Activated CD4-positive, alpha-beta T cell treated with anti-CD3 and anti-CD28 coated beads, Interleukin-10, Interleukin-2, amounts not matched to agents 100 ng/mL and 50 ng/mL, durations not matched to agents 16 hours and 8 hours (primary cell): ENCODE measurements around the gene APOL1.
"Not testable (repeated sequence)": the region's sequence is repeated elsewhere in the genome, so short reads cannot be mapped to it uniquely, and the experiment has no call there.

Experiments
- DNase-seq: peaks from one replicate; pipeline ENCODE4 v3.0.0-alpha.2; 2020

The APOL1 gene

DNA sequence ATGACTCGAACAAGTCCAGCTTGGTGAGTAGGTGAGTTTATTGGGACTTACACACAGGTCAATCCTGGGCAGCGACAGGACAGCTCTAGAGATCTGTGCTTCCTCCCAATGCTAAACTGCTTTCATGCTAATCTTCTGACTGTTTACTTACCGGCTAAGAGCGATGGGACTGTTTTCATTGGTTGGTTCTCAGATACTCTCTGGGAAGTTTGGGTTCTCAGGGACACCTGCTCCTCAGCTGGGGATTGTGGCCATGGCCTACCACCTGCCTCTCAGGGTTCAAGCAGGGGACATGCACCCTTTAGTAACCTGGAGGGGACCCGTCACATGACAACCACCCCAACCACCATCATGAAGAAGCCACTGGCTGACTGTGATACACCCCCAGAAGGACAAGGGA lies 26.7 kb upstream of the APOL1 start:
- no peak for DNase-seq

DNA sequence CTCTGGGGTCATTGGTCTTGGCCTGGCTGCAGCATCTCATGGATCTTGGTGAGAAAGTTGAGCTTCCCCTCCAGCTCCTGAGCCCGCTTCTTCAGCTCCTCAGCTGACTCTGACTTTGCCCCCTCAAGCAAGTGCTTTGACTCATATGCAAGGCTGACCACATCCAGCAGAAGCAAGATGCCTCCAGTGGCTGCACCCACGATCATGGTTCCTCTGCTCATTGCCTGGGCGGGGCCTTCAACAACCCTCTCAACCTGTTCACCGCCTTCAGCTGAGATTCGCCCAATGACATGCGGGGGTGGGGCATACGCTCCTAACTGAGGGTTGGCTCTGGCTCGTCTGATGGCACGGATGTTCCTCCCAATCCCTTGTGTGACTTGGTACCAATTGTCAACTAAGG lies 25.5 kb upstream of the APOL1 start:
- DNase-seq, result peak; percentile 12

DNA sequence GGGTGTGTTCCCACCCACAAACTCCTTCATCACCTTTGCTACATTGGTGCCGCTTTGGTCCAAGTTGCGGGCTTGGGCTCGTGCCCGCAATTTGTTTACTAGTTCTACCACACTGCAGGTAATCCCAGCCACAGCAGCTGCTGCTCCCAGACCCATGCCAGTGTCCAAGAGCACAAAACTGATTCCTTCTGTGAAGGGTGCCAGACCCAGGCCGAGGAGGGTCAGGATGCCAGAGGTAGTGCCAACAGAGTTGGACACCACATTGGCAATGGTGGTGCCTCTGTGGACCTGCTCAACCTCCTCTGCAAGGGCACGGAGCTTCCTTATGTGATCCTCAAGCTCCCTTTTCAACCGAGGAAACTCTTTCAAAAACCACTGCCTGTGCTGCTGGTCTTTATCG lies 25.1 kb upstream of the APOL1 start:
- no peak for DNase-seq

DNA sequence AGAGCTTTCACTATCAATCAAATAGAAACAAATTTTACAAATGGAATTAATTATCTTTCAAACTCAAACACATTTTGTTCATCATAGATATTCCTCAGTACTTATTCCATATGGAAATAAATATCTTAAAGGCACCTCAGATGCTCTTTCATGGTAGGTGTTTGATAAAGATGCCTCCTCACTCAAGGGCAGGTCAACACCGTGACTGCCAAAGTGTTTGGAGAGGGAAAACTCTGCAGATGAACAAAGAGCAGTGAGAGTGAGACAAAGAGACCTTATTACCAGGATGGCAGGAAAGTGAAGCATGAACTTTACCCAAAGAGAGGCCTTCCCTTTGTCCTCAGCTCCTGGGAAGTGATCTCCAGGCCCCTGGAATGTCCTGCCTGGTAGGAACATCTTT lies 24.6 kb upstream of the APOL1 start:
- not testable (repeated sequence) for DNase-seq

DNA sequence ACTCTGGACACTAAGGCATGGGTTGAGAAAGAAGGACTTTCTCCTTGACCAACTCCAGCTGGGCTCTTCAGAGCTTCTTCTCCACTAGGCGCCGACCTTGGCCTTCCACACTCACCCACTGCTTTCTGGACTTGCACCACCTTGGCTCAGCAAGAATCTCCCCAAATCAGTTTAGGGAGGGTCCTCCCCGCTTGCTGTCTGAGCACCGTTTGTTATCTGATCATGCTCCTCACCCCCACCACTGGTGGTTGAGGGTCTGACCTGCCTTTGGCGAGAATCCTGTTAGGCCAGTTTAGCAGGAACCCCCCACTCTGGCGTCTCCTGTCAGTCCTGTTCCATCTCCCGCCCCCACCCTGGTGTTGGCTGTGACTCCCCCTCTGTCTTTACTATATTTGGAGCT lies 24.0 kb upstream of the APOL1 start:
- no peak for DNase-seq

DNA sequence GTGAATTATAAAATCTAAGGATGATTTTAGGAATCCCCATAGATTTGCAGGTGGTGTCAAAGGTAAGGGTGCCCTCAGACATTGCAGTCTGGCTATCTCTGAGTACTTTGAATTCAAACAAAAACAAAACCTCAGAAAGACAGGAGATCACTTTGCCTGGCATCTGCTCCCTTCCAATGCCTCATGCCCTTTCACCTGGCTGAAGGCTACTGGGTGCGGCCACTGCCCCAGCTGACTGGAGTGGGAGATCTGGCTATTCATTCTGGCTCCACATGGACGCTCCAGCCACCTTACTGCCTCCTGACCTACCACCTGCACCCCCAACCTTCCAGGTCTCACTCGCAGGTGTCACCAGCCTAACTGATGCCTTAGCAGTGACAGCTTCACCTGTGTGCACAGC lies 23.3 kb upstream of the APOL1 start:
- not testable (repeated sequence) for DNase-seq

DNA sequence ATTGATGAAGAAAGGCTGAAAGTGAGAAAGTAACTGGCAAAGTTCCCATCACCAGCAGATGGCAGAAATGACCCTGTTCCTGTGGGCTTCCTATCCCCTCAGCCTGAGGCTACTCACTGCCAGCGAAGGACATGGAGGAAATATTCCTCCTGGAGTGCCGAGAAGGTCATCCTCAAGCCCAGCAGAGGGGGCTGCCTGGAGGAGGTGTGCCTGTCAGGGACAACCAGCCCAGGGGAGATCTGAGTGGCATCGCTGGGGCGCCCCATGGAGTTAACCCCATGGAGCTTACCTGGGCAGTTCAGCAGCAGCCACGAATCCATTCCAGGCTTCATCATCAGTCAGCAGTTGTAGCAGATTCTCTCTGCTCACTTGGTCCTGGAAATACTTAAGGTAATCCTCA lies 21.9 kb upstream of the APOL1 start:
- DNase-seq, result not testable (repeated sequence)

DNA sequence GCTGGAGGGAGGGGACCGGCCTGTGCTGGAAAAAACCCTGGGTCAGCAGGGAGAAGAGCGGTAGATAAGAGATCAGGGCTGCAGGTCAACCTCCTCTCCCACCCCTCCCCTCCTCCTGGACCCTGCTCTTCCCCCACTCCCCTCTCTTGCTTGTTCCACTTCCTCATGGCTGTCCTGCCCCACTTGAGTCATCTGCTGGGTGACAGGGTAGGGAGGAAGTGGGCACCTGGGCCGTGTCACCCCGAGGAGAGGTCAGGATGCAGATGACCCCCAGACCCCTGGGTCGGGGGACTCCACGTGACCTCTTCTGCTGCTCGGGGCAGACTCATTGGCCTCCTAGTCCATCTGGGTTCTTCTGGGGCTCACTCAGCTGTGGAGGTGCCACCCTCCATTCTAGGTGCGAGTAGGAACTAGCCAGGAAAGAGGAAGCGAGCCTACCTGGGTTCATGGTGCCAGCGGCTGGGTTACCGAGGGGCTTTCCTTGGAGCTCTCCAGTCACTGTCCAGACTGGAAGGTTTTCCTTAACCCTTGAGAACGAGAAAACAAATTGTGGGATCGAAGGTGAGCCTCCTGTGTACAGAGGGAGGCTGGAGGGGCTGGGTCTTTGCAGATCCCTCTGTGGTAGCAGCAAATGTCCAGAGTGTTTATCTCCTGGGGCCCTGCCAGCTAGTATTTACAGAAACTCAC lies 20.1 kb upstream of the APOL1 start:
- no peak for DNase-seq

DNA sequence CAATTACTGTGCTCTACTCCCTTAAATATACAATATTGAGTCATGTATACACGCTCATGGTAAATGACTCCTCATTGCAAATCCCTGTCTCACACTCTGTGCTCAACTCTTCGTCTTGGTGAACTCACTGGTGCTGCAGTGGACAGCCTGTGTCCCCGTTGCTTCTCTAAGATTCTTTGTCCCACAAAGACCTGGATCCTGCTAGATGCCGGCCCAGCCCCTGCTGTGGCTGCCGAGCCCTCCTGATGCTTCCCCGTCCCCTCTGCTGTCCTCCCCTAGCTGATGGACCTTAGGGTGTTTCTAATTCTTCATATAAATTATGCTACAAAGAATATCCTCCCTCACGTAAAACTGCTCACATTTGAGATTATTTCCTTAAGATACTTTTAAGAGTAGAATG lies 19.1 kb upstream of the APOL1 start:
- no peak for DNase-seq

DNA sequence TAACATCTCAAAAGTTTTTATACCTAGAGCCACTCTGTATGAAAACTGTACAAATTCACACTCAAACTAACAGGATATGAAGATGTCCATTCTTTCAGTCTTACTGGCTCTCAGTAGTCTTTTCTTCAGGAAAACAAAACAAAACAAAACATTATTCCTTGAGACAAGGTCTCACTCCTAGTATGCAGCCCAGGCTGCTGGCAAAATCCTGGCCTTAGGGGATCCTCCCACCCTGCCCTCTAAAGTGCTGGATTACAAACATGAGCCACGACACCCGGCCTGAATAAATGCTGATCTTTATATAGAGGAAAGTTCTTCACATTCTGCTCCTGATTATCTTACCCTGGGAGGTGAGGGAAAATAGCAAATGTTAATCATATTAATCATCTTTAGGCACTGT lies 18.7 kb upstream of the APOL1 start:
- no peak for DNase-seq

DNA sequence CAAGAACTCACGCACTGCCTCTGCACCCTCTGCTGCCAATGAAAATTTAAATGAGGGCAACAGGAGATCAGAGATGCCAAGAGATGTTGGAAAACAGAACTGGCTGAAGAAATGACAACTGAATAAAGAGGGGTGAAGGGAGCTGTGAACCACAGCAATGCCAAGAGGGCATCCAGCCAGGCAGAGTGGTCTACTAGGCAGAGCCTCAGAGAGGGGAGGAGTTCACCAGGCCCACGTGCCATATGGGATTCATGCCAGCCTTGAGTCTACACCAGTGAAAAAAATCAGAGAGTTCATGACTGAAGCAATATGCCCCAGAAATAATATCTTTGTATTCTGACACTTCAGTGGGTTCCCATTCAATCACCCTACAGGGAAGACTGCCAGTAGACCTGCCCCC lies 18.0 kb upstream of the APOL1 start:
- no peak for DNase-seq

DNA sequence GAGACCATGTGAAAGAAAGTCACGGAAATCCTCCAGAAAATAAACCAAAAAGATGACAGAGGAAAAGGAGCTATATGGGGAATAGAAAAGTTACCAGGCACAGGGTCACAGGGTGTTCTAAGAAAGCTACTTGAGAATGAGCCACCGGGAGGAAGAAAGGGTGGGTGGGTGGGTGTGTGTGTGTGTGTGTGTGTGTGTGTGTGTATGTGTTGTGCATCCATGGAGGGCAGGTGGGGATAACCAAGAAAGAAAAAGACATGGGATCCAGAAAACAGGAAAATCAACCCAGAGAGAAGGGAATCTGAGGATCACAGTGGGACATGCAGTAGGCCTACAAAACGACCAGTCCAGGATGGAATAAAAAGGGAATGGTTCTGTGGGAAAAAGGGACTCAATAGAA lies 17.3 kb upstream of the APOL1 start:
- DNase-seq, result no peak

DNA sequence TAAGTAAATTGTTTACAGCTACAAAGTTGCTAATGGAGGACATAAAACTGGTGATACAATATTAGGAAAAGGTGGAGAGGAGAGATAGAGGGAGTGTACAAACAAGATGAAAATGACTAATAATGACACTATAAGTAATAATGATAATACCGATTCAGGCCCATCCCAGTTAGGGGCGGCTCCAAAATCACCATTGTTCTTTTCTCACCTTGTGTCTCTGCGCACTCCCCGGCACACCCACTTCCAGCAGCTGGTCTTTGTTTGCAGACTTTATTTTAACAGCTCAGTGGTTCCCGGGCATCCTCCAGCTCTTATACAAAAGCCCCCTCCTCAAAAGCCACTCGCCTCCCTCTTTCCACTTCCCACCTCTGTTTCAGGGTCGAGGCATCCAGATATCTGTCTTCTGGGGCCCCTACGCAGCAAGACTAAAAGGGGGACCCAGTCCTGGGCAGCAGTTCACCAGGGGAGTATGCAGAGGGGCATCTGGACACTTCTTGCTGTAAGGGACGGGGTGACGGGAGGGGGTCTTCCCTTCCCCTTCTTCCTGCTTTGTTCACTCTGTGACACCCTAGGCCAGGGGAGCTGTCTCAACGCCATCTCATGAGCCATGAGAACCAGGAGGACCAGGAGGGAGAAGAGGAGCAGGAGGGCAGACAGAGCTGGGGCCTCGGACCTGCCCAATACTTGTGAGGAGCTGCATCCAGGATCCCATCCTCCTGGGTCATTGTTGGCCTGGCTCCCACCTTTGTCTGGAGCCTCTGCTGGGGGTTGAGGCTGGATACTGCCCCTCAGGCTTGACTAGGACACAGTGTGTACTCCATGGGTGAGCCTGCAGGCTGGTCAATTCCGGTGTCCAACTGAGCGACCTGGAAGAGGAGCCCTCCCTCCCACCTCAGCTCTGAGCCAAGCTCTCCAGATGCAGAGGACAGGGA lies 16.3 kb upstream of the APOL1 start:
- no peak for DNase-seq

DNA sequence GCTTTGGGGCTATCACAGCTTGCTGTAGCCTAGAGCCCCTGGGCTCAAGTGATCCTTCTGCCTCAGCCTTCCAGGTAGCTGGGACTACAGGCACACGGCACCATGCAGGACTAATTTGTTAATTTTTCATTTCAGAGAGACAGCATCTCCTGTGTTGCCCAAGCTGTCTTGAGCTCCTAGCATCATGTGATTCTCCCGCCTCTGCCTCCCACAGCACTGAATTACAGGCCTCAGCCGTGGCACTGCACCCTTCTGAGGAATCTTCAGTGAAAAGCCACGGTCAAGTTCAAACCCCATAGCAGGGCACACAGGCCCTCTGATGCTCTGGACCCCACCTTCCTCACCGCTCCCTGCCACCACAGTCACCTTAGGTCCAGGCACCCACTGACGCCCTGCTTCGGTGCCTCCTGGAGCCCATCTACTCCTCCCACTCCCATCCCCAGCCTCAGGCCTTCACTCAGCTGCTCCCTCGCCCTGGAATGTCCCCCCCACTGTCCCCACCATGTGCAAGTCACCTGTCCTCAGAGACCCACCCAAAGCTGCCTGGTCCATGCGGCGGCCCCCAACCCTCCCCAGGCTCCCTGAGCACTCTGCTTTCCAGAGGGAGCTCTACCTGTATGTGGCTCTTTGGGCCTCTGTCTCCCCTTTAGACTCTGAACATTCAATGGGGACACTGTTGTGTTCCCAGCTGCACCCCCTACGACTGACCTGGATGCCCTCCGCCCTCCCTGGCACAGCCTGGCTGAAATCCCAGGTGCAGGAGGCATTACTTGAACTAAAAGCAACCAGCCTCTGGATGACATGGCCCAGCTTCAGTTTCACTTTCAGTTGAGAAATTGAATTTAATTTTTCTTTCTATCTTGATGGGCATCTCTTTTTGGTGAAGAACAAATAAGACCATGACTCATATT lies 15.2 kb upstream of the APOL1 start:
- DNase-seq, result peak; percentile 58

DNA sequence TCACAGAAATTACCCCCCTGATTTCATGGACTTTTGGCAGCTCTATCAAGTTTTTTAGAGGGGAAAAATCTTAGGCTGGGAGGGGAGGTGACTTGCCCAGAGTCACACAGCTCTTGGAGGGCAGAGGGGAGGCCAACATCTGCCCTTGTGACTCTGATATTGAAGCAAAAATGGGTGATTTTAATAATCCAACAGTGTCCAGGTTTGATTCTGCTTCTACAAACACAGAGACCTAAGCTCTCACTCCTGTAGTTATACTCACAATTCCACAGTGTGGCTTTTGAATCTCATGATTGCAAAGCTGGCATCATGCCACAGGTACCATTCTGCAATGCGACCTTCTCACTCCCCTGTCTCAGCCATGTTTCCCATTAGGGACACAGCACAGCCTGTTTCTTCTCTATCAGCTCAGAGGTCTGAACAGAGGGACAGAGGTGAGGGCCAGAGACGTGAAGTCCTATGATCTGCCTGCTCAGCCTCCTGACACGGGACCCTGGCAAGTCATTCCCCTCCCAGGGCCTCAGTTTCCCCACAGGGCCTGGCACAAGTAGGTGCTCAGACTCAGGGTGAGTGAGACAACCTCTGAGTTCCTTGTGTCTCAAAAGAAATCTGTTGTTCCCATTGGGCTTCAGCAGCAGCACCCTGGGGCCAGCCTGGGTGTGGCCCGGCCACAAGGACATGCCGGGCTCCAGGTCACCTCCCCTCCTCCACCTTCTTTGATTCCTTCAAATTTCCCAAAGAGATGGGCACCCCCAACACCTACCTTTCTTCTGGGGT lies 14.4 kb upstream of the APOL1 start:
- no peak for DNase-seq

DNA sequence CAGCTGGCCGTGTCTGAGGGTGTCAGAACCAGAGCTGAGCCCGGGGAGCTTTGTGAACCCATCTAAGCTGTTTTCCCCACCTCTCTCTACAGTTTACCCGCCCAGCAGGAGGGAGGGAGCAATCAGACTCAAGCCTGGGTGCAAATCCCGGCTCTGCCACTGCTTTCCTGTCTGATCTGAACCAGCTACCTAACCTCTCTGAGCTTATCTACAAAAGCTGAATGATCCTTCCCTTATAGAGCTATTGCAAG lies 13.9 kb upstream of the APOL1 start:
- no peak for DNase-seq

DNA sequence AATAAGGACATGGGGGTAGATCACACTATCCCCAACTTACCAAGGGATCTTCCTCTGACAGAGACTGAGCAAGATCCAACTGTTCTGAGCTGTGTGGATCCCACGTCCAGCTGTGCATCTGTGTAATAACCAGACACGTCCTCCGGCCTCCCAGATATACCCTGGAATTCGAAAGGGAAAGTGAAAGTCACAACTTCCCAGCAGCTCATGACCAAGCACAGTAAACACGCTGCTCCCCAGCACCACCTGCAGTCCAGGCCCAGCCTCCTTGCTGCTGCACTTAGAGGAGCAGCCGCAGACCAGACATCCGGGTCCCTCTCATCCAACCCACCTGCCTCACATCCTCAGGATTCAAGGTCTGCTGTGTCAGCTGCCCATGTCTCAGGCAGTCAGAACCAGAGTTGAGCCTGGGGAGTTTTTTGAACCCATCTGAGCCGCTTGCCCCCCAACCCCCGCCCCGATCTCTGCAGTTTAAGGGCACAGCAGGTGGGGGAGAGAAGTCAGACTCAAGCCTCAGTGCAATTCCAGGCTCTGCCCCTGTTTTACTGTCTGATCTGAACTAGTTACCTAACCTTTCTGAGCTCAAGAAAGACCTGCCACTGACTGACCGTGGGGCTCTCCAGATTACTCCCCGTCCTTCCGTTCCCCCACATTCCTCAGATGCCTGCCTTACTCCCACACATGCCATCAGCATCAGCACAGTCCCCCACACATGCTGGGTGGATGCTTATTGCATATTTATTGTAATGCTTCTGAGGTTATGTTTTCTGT lies 13.3 kb upstream of the APOL1 start, which contains the start of gene APOL2:
Gene APOL2 (minus strand): TSS at position 127 of the 771 bp plus-strand sequence. CDS start 6,365 bp downstream, outside the sequence.
- DNase-seq, result peak; percentile 95

DNA sequence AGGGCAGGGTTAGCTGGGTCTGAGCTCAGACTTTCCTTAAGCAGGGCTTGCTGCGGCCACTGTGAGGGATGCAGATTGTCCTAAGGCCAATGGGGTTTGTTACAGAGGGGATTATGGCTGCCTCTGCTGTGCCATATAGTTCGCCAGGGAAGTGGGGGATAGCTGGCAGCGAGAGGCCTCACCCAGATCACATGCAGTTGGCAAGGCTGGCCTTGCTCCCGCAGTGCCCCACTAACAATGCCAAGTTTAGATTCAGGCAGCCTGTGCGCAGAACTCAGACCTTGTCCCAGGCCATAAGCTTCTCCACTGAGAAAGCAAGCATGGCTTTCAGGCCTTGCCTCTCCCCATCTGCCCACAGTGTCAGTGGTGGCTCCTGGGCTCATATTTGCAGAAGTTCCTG lies 8.9 kb upstream of the APOL1 start:
- DNase-seq, result no peak

DNA sequence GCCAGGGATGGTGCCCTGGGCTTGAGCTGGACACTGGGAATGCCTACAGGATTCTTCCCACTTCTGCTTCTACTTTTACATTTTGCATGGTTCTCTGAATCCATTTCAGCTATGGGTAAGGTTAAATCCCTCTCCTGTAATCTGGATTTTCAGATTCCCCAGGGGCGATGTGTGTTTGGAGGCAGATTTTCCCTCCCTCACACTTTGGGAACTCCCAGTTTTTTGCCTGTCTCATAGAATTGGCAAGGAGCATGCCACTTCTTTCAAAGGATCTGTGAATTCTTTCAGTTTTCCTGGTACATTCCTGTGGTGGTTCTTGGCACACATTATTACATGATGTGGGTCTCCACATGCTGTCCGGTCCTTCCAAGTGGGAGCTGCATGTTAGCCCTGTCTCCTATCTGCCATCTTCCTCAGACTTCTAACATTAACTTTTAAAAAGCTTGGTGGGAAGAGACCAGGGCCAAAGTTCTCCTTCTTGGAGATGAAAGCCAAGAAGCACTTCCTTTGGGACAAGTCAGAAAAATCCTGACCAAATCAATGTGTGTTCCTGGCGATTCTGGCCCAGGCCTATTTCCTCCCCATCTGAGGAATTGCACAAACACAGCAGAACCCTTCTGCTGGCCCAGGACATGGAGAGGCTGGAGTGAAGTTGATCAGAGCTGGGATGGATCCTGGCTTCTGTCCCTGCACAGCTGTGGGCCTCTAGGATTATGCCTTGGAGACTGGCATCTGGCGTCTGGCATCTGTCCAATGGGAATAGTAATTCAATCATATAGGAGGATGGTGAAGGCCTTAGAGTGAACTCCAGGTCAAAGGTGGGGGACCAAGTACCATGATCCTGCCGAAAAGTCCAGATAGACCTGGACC lies 8.2 kb upstream of the APOL1 start:
- no peak for DNase-seq

DNA sequence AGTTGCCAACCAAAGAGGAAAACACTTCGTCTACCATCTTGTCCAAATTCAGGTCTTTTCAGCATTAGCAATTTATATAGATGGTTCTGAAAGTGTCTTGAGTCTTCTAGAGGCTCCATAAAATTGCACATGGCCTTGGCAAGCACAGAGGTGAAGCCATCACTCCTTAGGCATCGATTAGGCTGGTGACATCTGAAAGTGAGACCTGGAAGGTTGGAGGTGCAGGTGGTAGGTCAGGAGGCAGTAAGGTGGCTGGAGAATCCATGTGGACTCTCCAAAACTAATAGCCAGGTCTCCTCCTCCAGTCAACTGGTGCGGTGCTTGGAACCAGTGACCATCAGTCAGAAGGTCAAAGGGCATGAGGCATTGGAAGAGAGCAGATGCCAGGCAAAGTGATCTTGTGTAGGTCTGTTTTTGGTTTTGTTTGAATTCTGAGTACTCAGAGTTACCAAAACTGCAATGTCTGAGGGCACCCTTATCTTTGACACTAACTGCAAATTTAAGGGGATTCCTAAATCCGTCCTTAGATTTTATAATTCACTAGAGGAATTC lies 7.1 kb upstream of the APOL1 start:
- no peak for DNase-seq

DNA sequence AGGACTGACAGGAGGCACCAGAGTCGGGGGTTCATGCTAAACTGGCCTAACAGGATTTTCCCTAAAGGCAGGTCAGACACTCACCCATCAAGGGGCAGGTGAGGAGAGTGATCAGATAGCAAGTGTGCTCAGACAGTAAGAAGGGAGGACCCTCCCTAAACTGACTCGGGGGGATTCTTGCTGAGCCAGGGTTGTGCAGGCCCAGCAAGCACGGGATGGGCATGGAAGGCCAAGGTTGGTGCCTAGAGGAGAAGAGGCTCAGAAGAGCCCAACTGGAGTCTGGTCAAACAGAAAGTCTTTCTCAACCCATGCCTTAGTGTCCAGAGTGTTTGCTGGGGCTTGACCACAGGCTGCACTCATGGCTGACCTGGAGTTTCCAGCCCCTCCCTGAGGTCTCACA lies 6.2 kb upstream of the APOL1 start:
- no peak for DNase-seq
